ENCODE data around the gene RTRAF. TPM values are rescaled to one million over a fixed set of nuclear protein-coding genes. Genes with fewer than 3 reads are reported as not detected.

Gene RTRAF
- total RNA-seq, 1 experiment from 2014 or later, result 251 TPM

- DNase-seq (ENCODE audit: low read depth), result no peak
These were observed 30.9 kb downstream of the RTRAF start for GRCh38 chr14:52020161-52020714.

- no peak for DNase-seq (ENCODE audit: low read depth)
These were observed 31.7 kb downstream of the RTRAF start for GRCh38 chr14:52020866-52021717.

GRCh38 chr14:52021957-52022600, 32.7 kb downstream of the RTRAF start:
- no peak for DNase-seq (ENCODE audit: low read depth)

GRCh38 chr14:52023518-52023917, 34.2 kb downstream of the RTRAF start:
- peak; percentile 23 for DNase-seq (ENCODE audit: low read depth)

- DNase-seq (ENCODE audit: low read depth), result peak; percentile 85
These were observed 36.0 kb downstream of the RTRAF start for GRCh38 chr14:52025310-52025709.

GRCh38 chr14:52026017-52026660, 36.8 kb downstream of the RTRAF start:
- no peak for DNase-seq (ENCODE audit: low read depth)

- DNase-seq (ENCODE audit: low read depth), result no peak
These were observed 37.6 kb downstream of the RTRAF start for GRCh38 chr14:52026901-52027300.

GRCh38 chr14:52029881-52030280, 40.5 kb downstream of the RTRAF start:
- no peak for DNase-seq (ENCODE audit: low read depth)

GRCh38 chr14:52031781-52032180, 42.4 kb downstream of the RTRAF start:
- DNase-seq (ENCODE audit: low read depth), result peak; percentile 12

- DNase-seq (ENCODE audit: low read depth), result no peak
These were observed 43.0 kb downstream of the RTRAF start for GRCh38 chr14:52032204-52032801.

GRCh38 chr14:52033101-52033642, 43.8 kb downstream of the RTRAF start:
- DNase-seq (ENCODE audit: low read depth), result no peak

- DNase-seq (ENCODE audit: low read depth), result no peak
These were observed 49.9 kb downstream of the RTRAF start for GRCh38 chr14:52039124-52039815.

- no peak for DNase-seq (ENCODE audit: low read depth)
These were observed 51.3 kb downstream of the RTRAF start for GRCh38 chr14:52040598-52040997.

- no peak for DNase-seq (ENCODE audit: low read depth)
These were observed 53.3 kb downstream of the RTRAF start for GRCh38 chr14:52042371-52043289.

GRCh38 chr14:52043690-52044089, 54.3 kb downstream of the RTRAF start:
- DNase-seq (ENCODE audit: low read depth), result peak; percentile 43

GRCh38 chr14:52044791-52045522, 55.6 kb downstream of the RTRAF start:
- peak; percentile 72 for DNase-seq (ENCODE audit: low read depth)

- DNase-seq (ENCODE audit: low read depth), result no peak
These were observed 57.1 kb downstream of the RTRAF start for GRCh38 chr14:52046376-52046917.

- DNase-seq (ENCODE audit: low read depth), result no peak
These were observed 58.8 kb downstream of the RTRAF start for GRCh38 chr14:52048116-52048515.

Measured in HT1080 (cell line).